KG1 (cell line): Measurements from ENCODE around the gene RARS1.
"Not testable (repeated sequence)": the region's sequence is repeated elsewhere in the genome, so short reads cannot be mapped to it uniquely, and the experiment has no call there.

Experiments
- DNase-seq: peaks from one replicate; lab custom pipeline; 2025; lab: John Stamatoyannopoulos, UW

The RARS1 gene

DNA sequence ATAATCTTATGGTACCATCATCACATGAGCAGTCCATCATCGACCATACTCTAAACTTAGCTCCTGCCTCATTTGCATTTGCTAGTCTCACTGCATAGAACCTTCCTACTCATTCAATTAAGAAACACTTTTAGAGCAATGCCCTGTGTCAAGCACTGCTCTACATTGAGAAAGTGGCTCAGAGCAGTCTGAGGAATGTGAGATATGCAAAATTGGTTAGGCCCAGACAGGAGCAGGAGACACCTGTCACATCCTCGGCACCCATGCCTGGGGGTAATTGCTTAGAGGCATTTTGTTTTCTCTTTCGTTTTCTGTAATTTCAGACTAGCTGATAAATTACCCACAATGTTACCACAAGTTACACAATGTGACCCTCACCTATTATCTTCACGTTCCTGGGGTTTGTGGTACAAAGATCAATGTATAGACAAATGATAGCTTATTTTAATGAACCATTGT, 4.9 kb upstream of the RARS1 start:
- DNase-seq, result no peak

DNA sequence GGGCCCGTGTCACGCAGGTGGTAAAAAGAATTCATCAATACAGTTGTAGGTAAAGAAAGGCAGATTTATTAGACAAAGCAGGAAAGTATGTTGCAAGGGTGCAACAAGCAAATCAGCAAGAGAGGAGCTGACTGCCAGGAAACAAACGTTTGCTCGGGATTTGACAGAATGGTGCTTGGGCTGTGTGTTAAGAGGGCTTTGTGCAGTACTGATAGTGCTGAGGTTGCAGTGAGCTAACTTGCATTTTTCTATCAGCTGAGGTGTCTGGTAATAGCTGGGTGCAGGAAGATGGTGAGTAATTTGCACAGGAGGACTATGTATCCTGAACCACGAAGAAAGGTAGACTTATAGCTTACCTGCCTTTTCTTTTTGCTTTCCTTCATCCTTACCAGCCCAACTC, 3.9 kb upstream of the RARS1 start:
- DNase-seq, result no peak

DNA sequence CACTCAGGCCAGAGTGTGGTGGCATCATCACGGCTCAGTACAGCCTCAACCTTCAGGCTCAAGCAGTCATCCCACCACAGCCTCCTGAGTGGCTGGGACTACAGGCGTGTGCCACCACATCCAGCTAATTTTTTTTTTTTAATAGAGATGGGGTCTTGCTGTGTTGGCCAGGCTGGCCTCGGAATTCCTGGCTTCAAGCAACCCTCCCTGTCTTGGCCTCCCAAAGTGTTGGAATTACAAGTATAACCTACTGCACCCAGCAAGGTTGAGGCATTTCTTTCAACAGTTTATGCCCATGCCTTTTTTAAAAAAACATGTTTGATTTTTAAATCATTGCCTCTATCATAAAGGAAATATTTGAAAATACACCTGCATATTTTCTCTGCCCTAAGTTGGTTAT, 2.8 kb downstream of the RARS1 start:
- DNase-seq, result no peak

DNA sequence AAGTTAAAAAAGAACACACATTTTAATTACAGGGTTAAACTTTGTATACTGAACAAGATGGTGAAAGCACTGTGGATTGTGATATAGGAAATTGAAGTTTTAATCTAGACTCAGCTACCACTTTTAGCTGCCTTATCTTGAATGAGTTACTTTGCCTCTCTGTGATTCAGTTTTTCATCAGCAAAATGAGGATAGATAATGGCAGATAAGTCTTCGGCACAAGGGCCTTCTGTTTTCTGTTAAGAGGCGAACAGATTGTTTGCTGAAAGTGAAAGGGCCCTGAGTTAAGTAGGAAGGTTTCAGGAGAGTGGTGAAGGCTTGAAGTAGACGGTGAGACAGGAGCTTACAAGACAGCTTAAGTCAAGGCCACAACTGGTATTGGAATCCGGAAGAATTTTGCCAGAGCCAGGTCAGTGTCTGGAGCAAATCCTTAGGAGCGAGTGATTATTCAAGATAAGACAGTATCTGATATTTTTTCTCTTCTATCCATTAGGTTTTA, 7.8 kb downstream of the RARS1 start:
- DNase-seq, result no peak

DNA sequence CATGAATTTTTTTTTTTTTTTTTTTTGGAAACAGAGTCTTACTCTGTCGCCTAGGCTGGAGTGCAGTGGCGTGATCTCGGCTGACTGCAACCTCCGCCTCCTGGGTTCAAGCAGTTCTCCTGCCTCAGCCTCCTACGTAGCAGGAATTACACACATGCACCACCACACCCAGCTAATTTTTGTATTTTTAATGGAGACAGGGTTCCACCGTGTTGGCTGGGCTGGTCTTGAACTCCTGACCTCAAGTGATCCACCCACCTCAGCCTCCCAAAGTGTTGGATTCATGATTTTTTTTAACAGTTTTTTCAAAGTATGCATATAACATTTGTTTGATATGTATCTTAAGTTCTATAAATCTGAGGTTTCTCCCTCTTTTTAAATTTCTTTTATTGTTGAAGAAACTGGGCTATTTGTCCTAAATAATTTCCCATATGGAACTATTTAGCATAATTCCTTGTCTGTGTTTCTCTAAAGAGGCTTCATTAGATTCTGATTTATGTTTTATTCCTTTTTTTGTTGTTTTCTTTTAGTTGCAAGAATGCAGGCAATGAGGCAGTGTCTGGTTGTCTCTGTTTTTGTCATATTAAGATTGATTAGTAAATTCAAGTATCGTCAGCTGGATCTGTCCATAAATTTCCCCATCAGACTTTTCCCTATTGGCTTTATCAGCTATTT, 16.4 kb downstream of the RARS1 start:
- no peak for DNase-seq

DNA sequence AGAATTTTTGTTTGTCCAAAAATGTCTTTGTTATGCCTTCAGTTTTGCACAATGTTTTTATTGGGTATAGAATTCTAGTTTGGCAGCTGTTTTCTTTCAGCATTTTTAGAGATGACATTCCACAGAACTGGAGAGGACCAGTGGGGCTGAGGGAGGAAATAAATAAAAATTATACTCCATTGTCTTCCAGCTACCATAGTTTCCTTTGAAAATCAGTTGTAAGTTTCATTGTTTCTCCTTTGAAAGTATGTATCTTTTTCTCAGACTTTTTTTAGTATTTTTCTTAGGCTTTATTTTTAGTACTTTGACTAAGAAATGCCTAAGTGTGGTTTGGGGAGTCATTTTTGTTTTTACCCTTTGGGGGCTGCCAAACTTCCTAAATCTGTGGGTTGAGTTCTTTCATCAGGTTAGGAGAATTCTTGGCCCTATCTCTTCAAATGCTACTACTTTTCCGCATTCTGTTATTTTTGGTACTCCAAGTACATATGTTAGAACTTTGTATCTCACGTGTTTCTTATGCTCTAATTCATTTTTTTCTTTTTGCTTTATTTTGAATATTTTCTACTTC, 27.7 kb downstream of the RARS1 start:
- DNase-seq, result no peak

DNA sequence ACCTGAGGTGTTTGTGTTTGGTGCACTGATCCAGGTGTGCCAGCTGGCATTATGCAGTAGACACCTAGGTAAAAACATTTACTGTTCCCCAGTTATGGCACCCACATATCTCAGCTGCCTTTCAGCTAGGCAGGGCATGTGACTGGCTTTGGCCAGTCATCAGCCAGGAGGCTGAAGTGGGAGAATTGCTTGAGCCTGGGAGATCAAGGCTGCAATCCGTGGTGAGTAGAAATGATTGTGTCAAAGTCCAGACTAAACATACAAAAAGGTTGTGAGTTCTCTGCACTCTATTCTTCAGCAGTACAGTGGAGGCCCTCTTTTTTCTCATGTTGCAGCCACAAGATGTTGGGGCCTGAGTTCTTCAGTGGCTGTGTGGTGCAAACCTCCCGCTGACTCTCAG, 39.6 kb downstream of the RARS1 start:
- DNase-seq, result no peak

DNA sequence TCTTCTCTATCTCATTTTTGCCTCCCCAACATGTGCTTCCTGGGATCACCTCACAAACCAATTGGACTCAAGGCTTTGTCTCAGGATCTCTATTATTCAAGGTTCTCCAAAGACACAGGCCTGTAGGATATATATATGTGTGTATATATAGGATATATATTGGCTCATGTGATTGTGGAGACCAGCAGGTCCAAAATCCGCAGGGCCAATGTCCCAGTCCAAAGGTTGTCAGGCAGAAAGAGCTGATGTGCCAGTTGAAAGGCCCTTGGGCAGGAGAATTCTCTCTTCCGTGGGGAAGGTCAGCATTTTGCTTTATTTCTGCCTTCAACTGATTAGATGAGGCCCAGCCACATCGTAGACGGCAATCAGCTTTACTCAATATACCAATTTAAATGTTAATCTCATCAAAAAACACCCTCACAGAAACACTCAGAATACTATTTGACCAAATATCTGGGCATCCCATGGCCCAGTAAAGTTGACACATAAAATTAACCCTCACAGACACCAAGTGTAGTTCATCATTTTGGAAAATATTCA, 41.6 kb downstream of the RARS1 start:
- DNase-seq, result no peak

DNA sequence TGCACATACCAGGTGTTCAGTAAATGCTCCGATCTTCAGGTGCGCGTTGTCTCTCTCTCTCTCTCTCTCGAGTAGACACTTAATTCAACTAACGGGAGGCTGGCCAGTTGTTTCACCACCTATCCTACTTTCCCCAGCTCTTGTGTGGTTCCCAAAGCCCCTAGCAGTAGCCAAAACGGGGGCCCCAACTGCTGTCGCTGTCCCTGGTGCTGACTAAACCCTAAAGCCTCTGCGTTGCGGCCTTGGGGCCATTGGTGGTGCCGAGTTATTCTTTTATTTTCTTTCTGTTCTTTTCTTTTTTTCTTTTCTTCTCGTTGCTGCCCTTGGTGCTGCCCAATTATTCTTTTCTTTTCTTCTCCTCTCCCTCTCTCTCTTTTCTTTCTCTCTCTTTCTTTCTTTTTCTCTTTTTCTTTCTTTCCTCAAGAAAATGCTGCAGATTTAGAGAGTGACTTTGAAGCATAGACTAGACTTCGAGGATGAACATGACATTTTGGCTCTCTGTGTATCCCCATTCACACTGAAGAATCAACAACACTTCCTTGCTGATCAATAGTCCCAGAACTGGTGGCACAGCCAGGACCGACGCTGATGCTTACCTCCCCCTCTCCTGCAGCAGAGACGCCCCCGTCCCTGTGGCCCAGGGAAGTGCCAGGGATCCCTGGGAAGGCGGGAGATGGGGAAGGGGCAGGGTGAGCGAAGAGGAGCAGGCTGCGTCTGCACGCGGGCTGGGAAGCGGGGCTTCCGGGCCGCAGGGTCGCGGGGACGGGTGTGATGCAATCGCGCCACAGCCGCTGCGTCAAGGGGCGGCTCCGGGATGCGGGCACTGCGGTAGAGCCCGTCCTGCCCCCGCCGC, 42.5 kb downstream of the RARS1 start, which contains the start of gene FBLL1:
Gene FBLL1 (plus strand): TSS at position 785 of the 853 bp plus-strand sequence. CDS start 200 bp downstream, outside the sequence.
- DNase-seq, result no peak

DNA sequence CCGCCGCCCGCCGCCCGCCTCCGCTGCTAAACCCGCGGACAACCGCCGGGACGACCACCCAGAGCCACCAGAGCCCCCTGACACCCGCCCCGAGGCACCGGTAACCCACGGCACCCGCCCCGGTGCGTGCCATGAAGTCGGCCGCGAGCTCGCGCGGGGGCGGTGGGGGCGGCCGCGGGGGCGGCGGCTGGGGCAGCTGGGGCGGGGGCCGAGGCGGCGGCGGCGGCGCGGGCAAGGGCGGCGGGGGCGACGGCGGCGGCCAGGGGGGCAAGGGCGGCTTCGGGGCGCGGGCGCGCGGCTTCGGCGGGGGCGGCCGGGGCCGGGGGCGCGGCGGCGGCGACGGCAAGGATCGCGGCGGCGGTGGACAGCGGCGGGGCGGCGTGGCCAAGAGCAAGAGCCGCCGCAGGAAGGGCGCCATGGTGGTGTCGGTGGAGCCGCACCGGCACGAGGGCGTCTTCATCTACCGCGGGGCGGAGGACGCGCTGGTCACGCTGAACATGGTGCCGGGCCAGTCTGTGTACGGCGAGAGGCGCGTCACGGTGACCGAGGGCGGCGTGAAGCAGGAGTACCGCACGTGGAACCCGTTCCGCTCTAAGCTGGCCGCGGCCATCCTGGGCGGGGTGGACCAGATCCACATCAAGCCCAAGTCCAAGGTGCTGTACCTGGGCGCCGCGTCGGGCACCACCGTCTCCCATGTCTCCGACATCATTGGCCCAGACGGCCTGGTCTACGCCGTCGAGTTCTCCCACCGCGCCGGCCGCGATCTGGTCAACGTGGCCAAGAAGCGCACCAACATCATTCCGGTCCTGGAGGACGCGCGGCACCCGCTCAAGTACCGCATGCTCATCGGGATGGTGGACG, 43.3 kb downstream of the RARS1 start:
- DNase-seq, result no peak

DNA sequence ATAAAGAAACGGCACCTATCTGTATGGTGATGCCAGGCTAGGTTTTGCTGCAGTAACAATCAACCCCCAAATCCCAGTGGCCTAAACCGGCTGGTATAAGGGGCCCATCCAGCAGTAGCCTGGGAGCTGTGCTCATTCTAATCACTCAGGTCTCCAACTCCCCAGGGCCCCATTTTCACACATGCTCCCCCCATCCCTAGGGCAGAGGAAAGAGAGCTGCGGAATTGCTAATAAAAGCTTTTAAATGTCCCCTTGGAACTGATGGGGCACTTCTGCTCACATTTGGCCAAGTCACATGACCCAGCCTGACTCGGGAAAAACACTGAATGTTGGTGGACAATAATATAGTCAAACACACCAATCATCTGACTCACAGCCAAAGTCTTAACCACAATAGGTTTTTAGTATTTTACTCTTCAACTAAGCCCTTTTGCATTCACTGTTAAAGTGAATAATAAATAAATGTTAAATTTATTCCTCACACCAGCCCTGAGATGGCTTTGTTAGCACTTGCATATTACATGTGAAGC, 44.4 kb downstream of the RARS1 start:
- DNase-seq, result no peak

DNA sequence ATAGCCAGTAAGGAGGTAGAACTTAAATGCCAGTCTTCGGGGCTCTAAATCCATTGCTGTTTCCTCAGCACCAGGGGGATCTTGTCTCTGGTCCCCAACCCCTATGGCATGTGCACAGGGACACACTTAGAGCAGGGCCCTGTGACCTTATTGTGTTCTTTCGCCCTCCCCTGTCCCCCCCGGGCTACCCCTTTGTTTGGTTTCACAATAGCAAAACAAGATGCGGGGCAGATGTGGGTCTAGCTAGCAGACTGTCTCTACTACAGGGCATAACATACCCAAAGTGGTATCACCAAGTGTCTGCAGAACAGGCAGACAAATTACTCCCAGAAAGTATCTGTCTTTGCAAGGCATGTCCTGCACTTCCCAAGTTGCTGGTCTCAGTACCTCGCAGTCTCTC, 44.9 kb downstream of the RARS1 start:
- DNase-seq, result no peak

DNA sequence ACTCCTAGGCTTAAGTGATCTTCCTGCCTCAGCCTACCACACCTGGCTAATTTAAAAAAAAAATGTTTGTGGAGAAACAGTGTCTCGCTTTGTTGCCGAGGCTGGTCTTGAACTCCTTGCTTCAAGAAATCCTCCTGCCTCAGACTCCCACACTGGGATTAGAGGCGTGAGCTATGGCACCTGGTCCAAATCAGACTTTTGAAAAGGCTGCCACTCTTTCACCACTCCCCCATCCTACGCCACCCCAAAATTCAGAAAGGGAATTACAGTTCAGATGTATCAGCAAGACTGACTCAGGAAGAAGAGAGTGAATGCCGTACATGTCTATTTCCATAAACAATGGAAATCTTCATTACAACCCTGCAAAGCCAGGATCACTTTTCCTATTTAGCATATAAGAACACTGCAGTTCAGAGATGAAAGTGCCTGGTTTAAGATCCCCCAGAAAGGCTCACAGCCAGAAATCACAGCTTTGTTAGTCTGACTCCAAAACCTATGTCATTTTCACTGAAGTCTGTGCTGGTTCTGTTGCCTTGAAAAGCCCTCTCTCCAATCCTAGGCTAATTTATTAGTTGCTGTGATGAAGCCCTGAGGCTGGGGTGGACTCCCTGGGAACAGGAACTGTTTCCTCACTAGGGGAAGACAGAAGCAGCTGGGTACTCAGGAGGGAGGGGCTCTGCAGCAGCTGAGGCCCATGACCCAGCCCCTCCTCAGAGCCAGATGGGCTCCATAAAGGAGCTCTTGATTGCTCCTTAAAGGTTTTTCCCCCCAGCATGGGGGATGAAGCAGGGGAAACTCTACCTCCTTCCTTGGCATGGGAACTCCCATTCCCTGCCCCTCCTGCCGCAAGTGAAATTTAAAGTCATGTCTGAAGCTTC, 46.0 kb downstream of the RARS1 start:
- DNase-seq, result no peak

DNA sequence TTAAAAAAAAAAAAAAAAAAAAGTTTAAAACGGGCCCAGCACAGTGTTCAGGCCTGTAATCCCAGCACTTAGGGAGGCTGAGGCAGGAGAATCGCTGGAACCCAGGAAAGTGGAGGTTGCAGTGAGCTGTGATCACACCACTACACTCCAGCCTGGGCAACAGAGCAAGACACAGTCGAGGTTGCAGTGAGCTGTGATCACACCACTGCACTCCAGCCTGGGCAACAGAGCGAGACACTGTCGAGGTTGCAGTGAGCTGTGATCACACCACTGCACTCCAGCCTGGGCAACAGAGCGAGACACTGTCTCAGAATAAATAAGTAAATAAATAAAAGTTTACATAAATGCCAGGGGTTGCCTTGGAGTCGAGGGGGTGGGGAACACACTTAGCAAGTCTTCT, 48.1 kb downstream of the RARS1 start:
- DNase-seq, result not testable (repeated sequence)

DNA sequence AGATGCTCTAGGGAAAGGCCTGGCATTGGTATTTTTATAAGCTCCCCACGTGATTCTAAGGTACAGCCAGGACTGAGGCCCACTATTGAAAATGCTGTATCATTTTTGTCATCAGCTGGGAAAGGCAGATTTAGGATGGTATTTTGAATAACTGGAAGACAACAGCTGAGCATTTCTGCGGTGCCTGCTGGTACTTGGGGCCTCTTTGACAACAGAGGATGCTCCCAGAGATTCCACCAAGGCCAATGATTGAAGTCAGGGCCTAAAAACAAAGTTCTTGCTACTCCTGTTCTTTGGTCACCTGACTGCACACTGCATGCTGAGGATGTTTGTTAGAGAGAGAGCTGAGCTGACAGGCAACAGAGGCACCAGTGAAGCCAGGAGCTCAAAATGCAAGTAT, 50.9 kb downstream of the RARS1 start:
- no peak for DNase-seq

DNA sequence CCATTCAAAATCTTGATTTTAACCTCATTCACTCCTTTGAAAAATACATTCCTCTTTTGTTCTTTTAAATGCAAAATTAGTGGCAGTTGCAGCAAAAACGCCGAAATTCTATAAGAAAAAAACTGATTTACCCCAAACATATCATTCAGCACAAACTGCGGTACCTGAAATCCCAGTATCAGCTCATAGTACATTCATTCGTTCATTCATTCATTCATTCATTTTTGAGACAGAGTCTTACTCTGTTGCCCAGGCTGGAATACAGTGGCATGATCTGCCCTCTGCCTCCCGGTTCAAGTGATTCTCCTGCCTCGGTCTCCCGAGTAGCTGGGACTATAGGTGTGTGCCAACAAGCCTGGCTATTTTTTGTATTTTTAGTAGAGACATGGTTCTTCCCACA, 63.3 kb downstream of the RARS1 start:
- no peak for DNase-seq

DNA sequence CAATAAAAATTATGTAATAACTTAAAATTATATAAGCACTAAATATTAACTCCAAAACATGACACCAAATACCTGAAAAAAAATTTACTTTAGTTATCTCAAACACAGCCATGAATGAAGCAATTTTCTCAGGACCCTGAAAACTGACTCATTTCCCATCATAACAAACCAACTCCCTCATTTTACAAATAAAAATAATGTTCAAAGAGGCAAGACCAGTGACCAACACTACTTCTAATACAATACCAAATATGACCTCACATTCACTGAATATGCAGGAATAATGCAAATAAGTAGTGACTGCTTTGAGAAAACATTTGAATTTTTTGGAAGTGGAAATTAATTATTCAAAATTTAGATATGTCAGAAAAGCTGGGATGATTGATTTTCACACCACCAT, 64.4 kb downstream of the RARS1 start:
- no peak for DNase-seq

DNA sequence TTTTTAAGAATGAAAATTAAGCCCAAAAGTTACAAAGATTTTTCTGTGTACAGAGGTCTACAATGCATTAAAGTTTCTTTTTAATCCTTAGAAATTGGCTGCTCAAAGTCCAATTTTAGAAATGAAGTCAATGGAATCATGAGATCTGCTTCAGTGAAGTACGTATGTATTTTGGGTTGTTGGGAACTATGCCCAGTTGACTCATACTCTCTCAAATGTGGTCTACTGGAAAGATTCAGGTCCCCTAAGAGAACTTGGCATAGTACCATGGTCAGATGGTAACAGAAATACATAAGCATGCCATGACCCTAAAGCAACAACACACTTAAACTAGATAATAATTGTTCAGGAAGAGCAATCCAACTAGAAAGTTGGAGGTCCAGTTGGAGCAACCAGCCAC, 65.9 kb downstream of the RARS1 start:
- no peak for DNase-seq

DNA sequence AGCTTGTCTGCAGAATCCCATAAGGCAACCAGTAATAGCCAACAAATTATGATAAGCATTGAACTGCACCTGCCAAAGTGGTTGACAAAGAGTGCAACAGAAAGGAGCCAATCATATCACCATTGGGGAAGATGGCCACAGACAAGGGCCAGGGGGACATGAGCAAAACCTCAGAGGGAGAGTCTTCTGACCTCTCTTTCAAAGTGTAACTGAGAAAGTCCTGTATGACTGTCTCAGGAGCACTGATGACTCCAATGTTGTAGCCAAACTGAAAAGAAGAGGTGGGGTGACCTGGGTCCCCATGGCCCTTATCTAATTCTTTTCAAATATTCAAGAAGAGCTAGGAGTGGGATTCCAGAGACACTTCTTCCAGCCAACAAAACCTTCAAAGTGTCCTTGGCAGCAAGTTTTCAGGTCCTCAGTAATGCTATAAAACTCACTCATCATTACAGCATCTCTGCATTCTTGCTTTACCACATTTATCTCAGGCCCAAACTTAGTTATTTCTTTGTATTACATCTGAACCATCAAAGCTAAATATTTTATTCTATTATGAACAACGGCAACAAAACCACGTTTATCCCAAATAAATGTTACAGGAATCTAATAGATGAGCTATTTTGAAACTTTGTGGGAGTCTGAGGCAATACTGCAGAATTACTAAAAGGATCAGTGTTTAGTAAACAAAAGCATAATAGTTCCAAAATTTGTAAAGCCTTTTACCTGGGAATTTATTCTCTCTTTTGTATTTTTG, 67.3 kb downstream of the RARS1 start:
- no peak for DNase-seq

DNA sequence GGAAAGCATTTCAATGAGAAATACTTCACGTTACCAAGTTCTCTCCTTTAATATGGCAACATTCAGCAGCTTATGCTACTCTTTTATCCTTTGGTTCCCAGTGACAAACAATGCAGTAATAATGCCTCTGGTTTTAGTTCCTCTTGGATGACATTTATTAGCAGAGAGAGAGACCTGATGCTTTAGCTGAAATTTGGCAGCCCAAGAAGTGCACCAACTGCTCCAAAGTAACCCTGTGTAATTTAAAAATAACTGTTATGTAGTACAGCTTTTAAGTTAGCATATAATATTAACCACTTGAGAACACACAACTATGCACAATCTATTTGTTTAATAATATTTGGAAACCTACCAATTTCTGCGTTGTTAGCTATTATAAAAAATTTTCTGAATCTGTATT, 71.1 kb downstream of the RARS1 start:
- DNase-seq, result no peak
